Activated CD8-positive, alpha-beta T cell treated with anti-CD3 and anti-CD28 coated beads, Interleukin-2, amount 10 ng/mL, durations not matched to agents 7 days and 5 days (primary cell): Measurements from ENCODE around the gene MTFR1L. TPM values are rescaled to one million over a fixed set of nuclear protein-coding genes. Genes with fewer than 3 reads are reported as not detected.
"Not testable (repeated sequence)": the region's sequence is repeated elsewhere in the genome, so short reads cannot be mapped to it uniquely, and the experiment has no call there.

ENCODE experiments used
- ATAC-seq: fragments of 150-1000 bp; cut with Tn5 transposase; one replicate; pipeline ENCODE4 v1.10.0; 2021; ENCODE audit warnings: moderate library complexity
- CTCF ChIA-PET: fragments of 350-600 bp; sonication (Branson Sonifier 250); formaldehyde crosslinking; loops from one replicate; lab custom pipeline; 2021; ENCODE audit warnings: antibody characterized with exemption; lab: Charles Lee
- POLR2A ChIA-PET: fragments of 350-600 bp; sonication (Branson Sonifier 250); formaldehyde crosslinking; loops from one replicate; lab custom pipeline; 2021; ENCODE audit warnings: antibody characterized with exemption; lab: Charles Lee
- DNase-seq: peaks from one replicate; pipeline ENCODE4 v3.0.0-alpha.2; 2020
- H3K27ac Mint-ChIP-seq: one replicate; pipeline ENCODE4 v1.8.0; 2021; ENCODE audit warnings: mild to moderate bottlenecking, mixed read lengths
- H3K27me3 Mint-ChIP-seq: one replicate; pipeline ENCODE4 v1.8.0; 2021; ENCODE audit warnings: low read depth, mixed read lengths
- H3K36me3 Mint-ChIP-seq: one replicate; pipeline ENCODE4 v1.8.0; 2021; ENCODE audit warnings: low read depth, mixed read lengths
- H3K4me1 Mint-ChIP-seq: one replicate; pipeline ENCODE4 v1.8.0; 2021; ENCODE audit warnings: low read depth, mixed read lengths
- H3K4me3 Mint-ChIP-seq: one replicate; pipeline ENCODE4 v1.8.0; 2021; ENCODE audit warnings: mild to moderate bottlenecking, mixed read lengths
- H3K9me3 Mint-ChIP-seq: one replicate; pipeline ENCODE4 v1.8.0; 2022; ENCODE audit warnings: mixed read lengths; ENCODE audit not compliant: insufficient read depth
- total RNA-seq, 2 experiments: library from RNA; stranded (reverse); gene quantifications; one replicate each; pipeline ENCODE4 v1.2.3, GENCODE V29; 2021

MTFR1L gene
- total RNA-seq, 2 experiments from 2014 or later, result 26.2 to 26.7 TPM

DNA sequence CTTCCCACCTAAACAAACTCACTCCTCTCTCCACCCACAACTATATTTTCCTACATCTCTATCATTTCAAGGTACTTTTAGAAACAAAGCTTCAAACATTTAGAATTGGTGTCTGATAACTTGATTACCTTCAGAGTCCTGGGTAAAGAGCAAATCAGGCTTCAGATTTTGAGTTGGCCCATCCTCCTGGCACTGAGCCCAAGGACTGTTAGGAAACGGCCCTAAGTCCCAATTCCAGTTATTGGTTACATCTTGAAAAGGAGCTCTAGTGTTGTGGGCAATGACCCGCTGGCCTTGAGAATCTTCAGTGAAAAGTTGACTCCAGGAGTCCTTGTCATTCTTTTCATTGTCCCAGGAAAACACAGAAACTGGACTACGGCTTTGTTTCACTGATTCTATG is 15.1 kb downstream of the MTFR1L start:
- DNase-seq (no peak), ATAC-seq (no peak)
- CTCF ChIA-PET, result interaction anchor here (1.0 to 1.6 kb wide), 3 partner anchors 13 to 163 kb away, joined by 3 to 4 read pairs (median 3); partner anchors contain the start of gene PAFAH2
- no peak overlapping the region for H3K4me3 Mint-ChIP-seq
- H3K27me3 Mint-ChIP-seq, result no peaks in the 10 kb centered on the region
- no peak overlapping the region for H3K27ac Mint-ChIP-seq
- H3K36me3 Mint-ChIP-seq, result peaks cover 47% of the 10 kb centered on the region
- H3K4me1 Mint-ChIP-seq, result peaks cover 9% of the 10 kb centered on the region
- no peaks in the 10 kb centered on the region for H3K9me3 Mint-ChIP-seq
- POLR2A ChIA-PET, result no interaction called here

DNA sequence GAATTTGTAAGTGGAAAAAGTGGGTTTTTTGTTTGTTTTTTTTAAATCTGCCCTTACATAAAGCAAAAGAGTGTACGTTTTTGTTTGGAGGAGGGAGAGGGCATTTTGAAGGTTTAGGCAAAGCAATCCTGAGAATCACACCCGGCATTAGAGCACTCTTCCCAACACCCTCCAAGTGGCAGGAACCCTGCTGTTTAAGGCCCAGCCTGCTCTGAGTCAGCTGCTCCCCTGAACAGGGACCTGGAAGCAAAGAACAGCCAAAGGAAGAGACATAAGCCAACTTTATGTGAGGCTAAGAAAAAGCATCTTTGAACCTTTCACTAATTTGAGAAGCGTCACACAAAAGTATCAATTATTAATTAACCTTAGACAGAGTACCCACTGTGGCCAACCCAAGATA is 16.9 kb downstream of the MTFR1L start:
- Mint-ChIP-seq H3K9me3 (no peaks in the 10 kb centered on the region), H3K27me3 (no peaks in the 10 kb centered on the region), H3K4me3 (no peak overlapping the region), H3K36me3 (peaks cover 32% of the 10 kb centered on the region), H3K4me1 (peaks cover 7% of the 10 kb centered on the region), H3K27ac (no peak overlapping the region)
- ChIA-PET POLR2A (no interaction called here), CTCF (interaction anchor here (1.0 to 1.9 kb wide), 5 partner anchors 9 to 198 kb away, joined by 3 to 5 read pairs (median 3); no protein-coding TSS in a partner anchor)
- DNase-seq (no peak), ATAC-seq (no peak)

DNA sequence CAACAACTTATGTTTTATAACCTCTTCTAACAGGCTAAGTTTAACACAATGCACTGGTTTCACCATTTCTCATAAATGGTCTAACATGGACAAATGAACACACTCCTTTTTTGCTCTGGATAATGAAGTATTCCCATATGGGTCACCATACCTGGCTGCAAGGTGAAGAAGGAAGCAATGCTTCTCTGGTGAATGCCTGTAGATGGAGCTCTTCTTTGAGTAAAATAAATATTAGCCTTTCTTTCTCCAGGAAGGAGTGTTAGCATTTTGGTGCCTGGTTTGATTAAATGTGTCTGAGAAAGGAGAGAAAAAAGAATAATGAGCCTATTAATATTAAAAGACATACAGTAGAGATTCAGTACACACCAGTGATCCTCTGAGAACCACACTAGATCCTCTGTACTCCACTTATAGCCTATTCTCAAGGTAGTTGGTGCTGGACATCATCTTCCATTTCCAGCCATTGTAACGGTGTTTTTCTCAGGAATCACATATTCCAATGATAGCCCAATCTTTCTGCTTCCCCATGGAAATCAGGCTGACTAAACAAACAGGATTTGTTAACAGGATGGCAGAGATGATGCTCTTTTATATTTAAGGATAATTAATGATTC is 17.6 kb downstream of the MTFR1L start:
- no peak for ATAC-seq
- Mint-ChIP-seq H3K36me3 (peaks cover 26% of the 10 kb centered on the region), H3K4me3 (no peak overlapping the region), H3K4me1 (peaks cover under 1% of the 10 kb centered on the region), H3K9me3 (no peaks in the 10 kb centered on the region), H3K27me3 (no peaks in the 10 kb centered on the region), H3K27ac (no peak overlapping the region)
- ChIA-PET POLR2A (interaction anchor here (0.6 kb wide), 1 partner anchor 279 kb away, joined by 3 read pairs; no protein-coding TSS in a partner anchor), CTCF (interaction anchor here (1.0 to 1.9 kb wide), 5 partner anchors 8 to 198 kb away, joined by 3 to 5 read pairs (median 3); no protein-coding TSS in a partner anchor)
- no peak for DNase-seq

DNA sequence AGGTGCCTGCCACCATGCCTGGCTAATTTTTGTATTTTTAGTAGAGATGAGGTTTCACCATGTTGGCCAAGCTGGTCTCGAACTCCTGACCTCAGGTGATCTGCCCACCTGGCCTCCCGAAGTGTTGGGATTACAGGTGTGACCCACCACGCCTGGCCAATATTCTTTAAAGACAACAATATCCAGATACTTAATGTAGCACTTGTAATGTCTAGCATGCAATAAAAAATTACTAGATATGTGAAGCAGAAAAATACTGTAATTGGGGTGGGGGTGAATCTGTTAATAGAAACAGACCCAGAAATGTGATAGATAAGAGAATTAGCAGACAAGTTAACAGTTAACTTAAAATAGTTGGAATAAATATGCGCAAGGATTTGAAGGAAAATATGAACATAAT is 20.1 kb downstream of the MTFR1L start:
- CTCF ChIA-PET, result interaction anchor here (0.9 kb wide), 2 partner anchors 11 to 13 kb away, joined by 3 to 6 read pairs; no protein-coding TSS in a partner anchor
- ATAC-seq, H3K27me3 Mint-ChIP-seq, H3K4me1 Mint-ChIP-seq, POLR2A ChIA-PET, H3K27ac Mint-ChIP-seq, H3K36me3 Mint-ChIP-seq, H3K4me3 Mint-ChIP-seq, DNase-seq, H3K9me3 Mint-ChIP-seq: not testable (repeated sequence)

DNA sequence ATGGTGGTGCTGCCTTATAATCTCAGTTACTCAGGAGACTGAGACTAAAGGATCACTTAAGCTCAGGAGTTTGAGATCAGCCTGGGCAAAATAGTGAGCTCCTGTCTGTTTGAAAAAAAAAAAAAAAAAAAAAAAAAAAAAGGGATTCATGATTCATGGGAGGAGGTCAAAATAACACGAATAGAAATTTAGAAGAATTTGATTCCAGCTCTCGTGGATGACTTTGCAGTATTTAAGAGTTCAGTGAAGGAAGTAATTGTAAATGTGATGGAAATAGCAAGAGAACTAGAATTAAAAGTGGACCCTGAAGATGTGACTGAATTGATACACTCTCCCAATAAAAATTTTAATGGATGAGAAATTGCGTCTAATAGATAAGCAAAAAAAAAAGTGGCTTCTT is 23.7 kb downstream of the MTFR1L start:
- DNase-seq, result no peak
- Mint-ChIP-seq H3K4me1 (no peaks in the 10 kb centered on the region), H3K27ac (no peak overlapping the region), H3K9me3 (no peaks in the 10 kb centered on the region), H3K27me3 (no peaks in the 10 kb centered on the region), H3K4me3 (no peak overlapping the region), H3K36me3 (no peaks in the 10 kb centered on the region)
- no peak for ATAC-seq
- ChIA-PET CTCF (no interaction called here), POLR2A (no interaction called here)

DNA sequence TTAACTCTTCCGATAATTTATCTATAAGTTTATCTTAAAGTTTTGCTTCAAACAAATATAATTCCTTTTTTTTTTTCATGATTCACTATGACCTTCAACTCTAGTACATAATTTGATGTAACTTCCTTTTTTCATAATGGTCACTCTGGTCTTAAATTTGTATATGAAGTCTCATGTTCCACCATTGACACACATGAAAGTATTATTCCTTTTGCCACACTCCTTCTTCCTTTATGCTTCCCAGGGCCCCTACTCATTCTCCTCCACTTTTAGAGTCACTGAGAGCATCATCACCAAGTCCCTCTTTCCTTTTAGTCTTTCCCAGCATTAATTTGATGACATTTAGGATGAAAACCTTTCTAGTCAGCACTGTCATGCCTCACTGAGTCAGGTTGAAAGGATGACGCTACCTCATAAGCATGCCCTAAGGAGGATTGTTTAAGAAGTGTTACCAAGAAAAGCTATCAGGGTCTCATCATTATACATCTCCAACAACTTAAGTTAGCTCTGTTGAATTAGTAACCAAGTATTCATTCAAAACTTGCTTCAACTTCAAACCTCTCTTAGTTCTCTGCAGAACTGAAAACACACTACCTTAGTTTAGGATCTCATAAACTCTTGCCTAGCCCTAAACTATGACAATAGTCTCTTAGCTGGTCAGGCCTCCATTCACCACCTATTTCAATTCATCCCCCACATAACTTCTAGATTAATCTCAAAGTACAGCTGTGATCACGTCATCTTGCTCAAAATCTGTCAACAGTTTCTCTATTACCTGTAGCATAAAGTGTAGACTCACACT is 25.0 kb downstream of the MTFR1L start:
- Mint-ChIP-seq H3K9me3 (no peaks in the 10 kb centered on the region), H3K4me1 (no peaks in the 10 kb centered on the region), H3K27ac (no peak overlapping the region), H3K27me3 (no peaks in the 10 kb centered on the region), H3K36me3 (no peaks in the 10 kb centered on the region), H3K4me3 (no peak overlapping the region)
- no peak for ATAC-seq
- CTCF ChIA-PET, result interaction anchor here (0.6 to 1.8 kb wide), 3 partner anchors 8 to 1531 kb away, joined by 4 to 6 read pairs (median 5); partner anchors contain the start of gene PAFAH2
- no peak for DNase-seq
- POLR2A ChIA-PET, result no interaction called here

DNA sequence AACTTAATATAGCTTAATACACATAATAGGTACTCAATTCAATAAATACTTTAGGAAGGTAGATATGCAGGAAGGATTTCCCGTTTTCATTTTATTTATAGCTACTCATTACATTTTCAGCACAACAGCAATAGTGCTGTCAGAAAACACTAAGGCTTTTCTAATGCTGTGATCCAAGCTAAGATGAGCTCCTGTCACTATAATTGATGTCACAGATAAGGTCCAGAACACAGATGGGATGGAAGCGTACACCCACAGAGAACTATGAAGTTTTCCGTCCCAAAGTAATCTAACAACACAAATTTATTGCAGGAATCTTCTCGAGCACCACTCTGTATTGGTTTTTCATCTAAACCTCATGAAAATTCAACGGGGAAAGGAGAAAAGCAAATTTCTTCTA is 25.9 kb downstream of the MTFR1L start:
- no peaks in the 10 kb centered on the region for H3K9me3 Mint-ChIP-seq
- no peak overlapping the region for H3K27ac Mint-ChIP-seq
- H3K4me3 Mint-ChIP-seq, result no peak overlapping the region
- POLR2A ChIA-PET, result no interaction called here
- CTCF ChIA-PET, result interaction anchor here (0.6 to 1.8 kb wide), 4 partner anchors 9 to 1530 kb away, joined by 3 to 6 read pairs (median 4); partner anchors contain the start of gene PAFAH2
- no peaks in the 10 kb centered on the region for H3K4me1 Mint-ChIP-seq
- no peaks in the 10 kb centered on the region for H3K36me3 Mint-ChIP-seq
- DNase-seq (no peak), ATAC-seq (no peak)
- no peaks in the 10 kb centered on the region for H3K27me3 Mint-ChIP-seq

DNA sequence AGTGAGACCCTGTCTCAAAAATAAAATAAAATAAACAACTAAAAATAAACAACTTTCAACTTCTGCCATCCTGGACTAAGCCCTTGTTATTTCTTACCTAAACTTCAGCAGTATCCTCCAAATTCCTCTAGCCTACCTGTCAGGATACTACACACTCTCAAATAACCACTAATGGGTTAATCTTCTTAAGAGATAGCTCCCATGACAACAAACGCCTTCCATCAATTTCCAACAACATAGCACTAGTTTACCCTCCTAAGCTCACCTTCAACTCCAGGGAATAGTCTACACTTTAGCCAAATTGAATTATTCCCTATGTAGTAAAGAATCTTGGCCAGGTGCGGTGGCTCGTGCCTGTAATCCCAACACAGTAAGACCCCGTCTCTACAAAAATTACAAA is 28.2 kb downstream of the MTFR1L start:
- H3K27ac Mint-ChIP-seq, result no peak overlapping the region
- no peaks in the 10 kb centered on the region for H3K36me3 Mint-ChIP-seq
- POLR2A ChIA-PET, result no interaction called here
- ATAC-seq, result no peak
- H3K4me3 Mint-ChIP-seq, result no peak overlapping the region
- no peaks in the 10 kb centered on the region for H3K4me1 Mint-ChIP-seq
- CTCF ChIA-PET, result interaction anchor here (1.4 kb wide), 1 partner anchor 13 kb away, joined by 4 read pairs; no protein-coding TSS in a partner anchor
- no peak for DNase-seq
- H3K27me3 Mint-ChIP-seq, result no peaks in the 10 kb centered on the region
- H3K9me3 Mint-ChIP-seq, result no peaks in the 10 kb centered on the region

DNA sequence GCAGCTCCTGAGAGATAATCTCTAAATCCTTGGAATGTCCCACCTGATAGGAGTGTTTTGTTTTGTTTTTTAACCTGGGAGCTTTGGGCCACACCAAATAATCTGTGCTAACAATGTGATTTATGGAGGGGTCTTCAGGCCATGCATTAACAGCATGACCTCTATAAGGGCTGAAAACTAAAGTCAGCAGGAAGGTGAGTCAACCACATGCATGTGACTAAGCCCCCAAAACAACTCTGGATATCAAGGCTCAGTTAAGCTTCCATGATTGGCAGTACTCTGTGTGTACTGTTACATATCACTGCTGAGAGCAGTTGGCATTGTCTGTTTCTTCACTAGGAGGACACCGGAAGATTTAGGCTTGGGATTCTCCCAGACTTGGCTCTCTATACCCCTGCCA is 28.8 kb downstream of the MTFR1L start:
- Mint-ChIP-seq H3K4me1 (no peaks in the 10 kb centered on the region), H3K4me3 (no peak overlapping the region), H3K27me3 (no peaks in the 10 kb centered on the region), H3K27ac (no peak overlapping the region), H3K36me3 (no peaks in the 10 kb centered on the region), H3K9me3 (no peaks in the 10 kb centered on the region)
- no peak for DNase-seq
- CTCF ChIA-PET, result interaction anchor here (1.4 kb wide), 2 partner anchors 14 to 47 kb away, joined by 4 to 5 read pairs; no protein-coding TSS in a partner anchor
- no peak for ATAC-seq
- POLR2A ChIA-PET, result no interaction called here

DNA sequence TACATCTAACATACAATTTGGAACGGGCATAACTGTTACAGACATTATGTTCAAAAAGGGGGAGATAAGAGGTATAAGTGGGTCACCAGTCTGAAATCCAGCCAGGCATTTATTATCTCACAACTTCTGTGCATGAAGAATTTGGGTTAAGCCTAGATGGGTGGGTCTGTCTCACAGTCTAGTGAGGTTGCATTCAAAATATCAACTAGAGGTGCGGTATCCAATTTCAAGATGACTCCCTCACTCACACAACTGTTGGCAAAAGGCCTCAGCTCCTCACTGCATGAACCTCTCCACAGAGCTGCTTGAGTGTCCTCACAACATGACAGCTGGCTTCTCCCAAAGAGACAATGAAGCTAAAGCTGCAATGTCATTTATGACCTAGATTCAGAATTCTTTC is 34.8 kb downstream of the MTFR1L start:
- POLR2A ChIA-PET, result no interaction called here
- H3K9me3 Mint-ChIP-seq, result no peaks in the 10 kb centered on the region
- DNase-seq (no peak), ATAC-seq (no peak)
- H3K4me3 Mint-ChIP-seq, result no peak overlapping the region
- H3K27me3 Mint-ChIP-seq, result no peaks in the 10 kb centered on the region
- H3K27ac Mint-ChIP-seq, result no peak overlapping the region
- H3K4me1 Mint-ChIP-seq, result peaks cover 17% of the 10 kb centered on the region
- CTCF ChIA-PET, result interaction anchor here (1.0 to 1.6 kb wide), 3 partner anchors 17 to 143 kb away, joined by 3 to 5 read pairs (median 3); partner anchors contain the start of gene PAFAH2
- no peaks in the 10 kb centered on the region for H3K36me3 Mint-ChIP-seq

DNA sequence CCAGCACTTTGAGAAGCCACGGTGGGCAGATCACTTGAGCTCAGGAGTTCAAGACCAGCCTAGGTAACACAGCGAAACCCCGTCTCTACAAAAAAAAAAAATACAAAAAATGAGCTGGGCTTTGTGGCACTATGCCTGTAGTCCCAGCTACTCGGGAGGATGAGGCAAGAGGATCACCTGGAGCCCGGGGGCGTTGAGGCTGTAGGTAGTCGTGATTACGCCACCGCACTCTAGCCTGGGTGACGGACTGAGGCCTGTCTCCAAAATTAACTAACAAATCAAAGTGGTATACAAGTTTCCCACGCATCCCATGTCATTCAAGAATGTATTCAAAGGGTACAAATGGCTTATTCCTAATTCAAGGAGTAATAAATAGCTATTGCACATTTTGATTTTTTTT is 37.1 kb downstream of the MTFR1L start:
- POLR2A ChIA-PET, result no interaction called here
- CTCF ChIA-PET, result interaction anchor here (1.2 kb wide), 1 partner anchor 141 kb away, joined by 4 read pairs; the partner anchor contains the start of gene PAFAH2
- Mint-ChIP-seq H3K27me3 (no peaks in the 10 kb centered on the region), H3K9me3 (no peaks in the 10 kb centered on the region), H3K4me3 (no peak overlapping the region), H3K27ac (no peak overlapping the region), H3K36me3 (peaks cover 3% of the 10 kb centered on the region), H3K4me1 (peaks cover 27% of the 10 kb centered on the region)
- ATAC-seq (no peak), DNase-seq (no peak)
